Effector memory CD8-positive, alpha-beta T cell (primary cell): Measurements from ENCODE around the gene DBET.
A peak's percentile ranks its signal among the peaks of the same experiment; 100 is the strongest.
"Not testable (repeated sequence)": the region's sequence is repeated elsewhere in the genome, so short reads cannot be mapped to it uniquely, and the experiment has no call there.

ENCODE experiments used
- ATAC-seq: fragments of 150-1000 bp; cut with Tn5 transposase; replicated peaks from 2 replicates; pipeline ENCODE4 v1.10.0; 2021; ENCODE audit warnings: mild to moderate bottlenecking, moderate library complexity
- DNase-seq, 3 experiments: peaks; one replicate each; pipeline ENCODE4 v3.0.0; 2021
- H3K27ac Mint-ChIP-seq, 2 donors: one replicate each; pipeline ENCODE4 v1.8.0; 2022; ENCODE audit warnings: mild to moderate bottlenecking in 2 of 2, mixed read lengths in 2 of 2, moderate library complexity in 2 of 2
- H3K27me3 Mint-ChIP-seq, 2 donors: one replicate each; pipeline ENCODE4 v1.8.0; 2022; ENCODE audit warnings: mixed read lengths in 2 of 2
- H3K36me3 Mint-ChIP-seq: one replicate; pipeline ENCODE4 v1.8.0; 2022; ENCODE audit warnings: mild to moderate bottlenecking, moderate library complexity, mixed read lengths; ENCODE audit not compliant: insufficient read depth
- H3K4me1 Mint-ChIP-seq, 2 donors: one replicate each; pipeline ENCODE4 v1.8.0; 2022; ENCODE audit warnings: low read depth in 2 of 2, mixed read lengths in 2 of 2
- H3K4me3 Mint-ChIP-seq, 2 donors: one replicate each; pipeline ENCODE4 v1.8.0; 2022; ENCODE audit warnings: mild to moderate bottlenecking in 2 of 2, mixed read lengths in 2 of 2, moderate library complexity in 2 of 2
- H3K9me3 Mint-ChIP-seq, 2 donors: one replicate each; pipeline ENCODE4 v1.8.0; 2022; ENCODE audit warnings: mixed read lengths in 2 of 2

DBET gene

GRCh38 chr4:190022614-190023281 is 41.6 kb upstream of the DBET start:
- H3K4me3 Mint-ChIP-seq = peak overlapping the region; percentile 71 to 72
- not testable (repeated sequence) for H3K36me3 Mint-ChIP-seq, H3K27ac Mint-ChIP-seq

GRCh38 chr4:190027156-190027555 is 37.1 kb upstream of the DBET start, which contains the start of gene FRG2:
Gene FRG2, minus strand, starts transcription at chr4:190027256. Its CDS starts 52 bp downstream, at chr4:190027204.
- H3K27me3 Mint-ChIP-seq, H3K27ac Mint-ChIP-seq, H3K36me3 Mint-ChIP-seq, DNase-seq, ATAC-seq, H3K4me3 Mint-ChIP-seq, H3K4me1 Mint-ChIP-seq, H3K9me3 Mint-ChIP-seq: not testable (repeated sequence)

More at GRCh38 chr4:190022614-190023281, 41.6 kb upstream of the DBET start:
- ATAC-seq = peak; percentile 54
- Mint-ChIP-seq H3K4me1 (peaks cover 14 to 26% of the 10 kb centered on the region in 2 donors), H3K27me3 (peaks cover 34 to 37% of the 10 kb centered on the region in 2 donors)
- H3K9me3 Mint-ChIP-seq, DNase-seq: not testable (repeated sequence)

- H3K27ac Mint-ChIP-seq, ATAC-seq, H3K9me3 Mint-ChIP-seq, H3K36me3 Mint-ChIP-seq, H3K4me1 Mint-ChIP-seq, DNase-seq, H3K4me3 Mint-ChIP-seq: not testable (repeated sequence)
- H3K27me3 Mint-ChIP-seq = peaks cover 0 to 15% of the 10 kb centered on the region in 2 donors
Observed at GRCh38 chr4:190031264-190031663, 33.0 kb upstream of the DBET start.

DNA sequence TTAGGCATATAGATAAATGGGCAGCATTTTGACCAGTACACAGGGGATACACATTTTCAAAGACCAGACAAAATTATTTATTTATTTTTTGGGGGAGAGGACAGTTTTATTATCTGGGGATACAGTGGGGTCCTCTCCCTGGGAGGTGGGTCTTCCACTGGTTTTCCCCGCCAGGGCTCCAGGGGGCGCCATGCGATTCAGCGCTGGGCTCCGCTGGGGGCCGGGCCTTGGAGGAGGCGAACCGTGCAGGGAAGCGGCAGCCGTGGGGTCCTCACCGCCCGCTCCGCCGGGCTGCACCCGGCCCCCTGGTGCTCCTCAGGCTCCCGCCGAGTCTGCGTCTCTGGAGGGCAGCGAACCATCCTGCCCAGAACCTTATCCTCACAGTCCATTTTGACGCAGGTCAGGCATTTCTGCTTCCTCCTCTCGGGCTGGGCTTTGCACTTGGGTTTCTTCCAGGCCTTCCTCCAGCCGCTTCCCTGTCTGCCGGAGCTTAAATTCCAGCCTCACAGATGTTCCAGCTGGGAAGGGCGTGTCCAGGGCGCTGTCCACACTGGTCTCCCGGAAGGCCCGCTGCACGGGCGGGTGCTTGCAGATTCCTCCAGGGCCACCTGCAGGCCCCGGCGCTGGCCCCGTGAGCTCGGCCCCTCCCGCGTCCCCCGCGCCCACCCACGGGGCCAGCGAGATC is 26.5 kb upstream of the DBET start:
- Mint-ChIP-seq H3K27me3 (peaks cover 0 to 16% of the 10 kb centered on the region in 2 donors), H3K4me3 (peak overlapping the region in 1 of 2 donors; percentile 59)
- not testable (repeated sequence) for H3K27ac Mint-ChIP-seq, H3K4me1 Mint-ChIP-seq, DNase-seq, H3K36me3 Mint-ChIP-seq, H3K9me3 Mint-ChIP-seq
- peak; percentile 64 for ATAC-seq

DNA sequence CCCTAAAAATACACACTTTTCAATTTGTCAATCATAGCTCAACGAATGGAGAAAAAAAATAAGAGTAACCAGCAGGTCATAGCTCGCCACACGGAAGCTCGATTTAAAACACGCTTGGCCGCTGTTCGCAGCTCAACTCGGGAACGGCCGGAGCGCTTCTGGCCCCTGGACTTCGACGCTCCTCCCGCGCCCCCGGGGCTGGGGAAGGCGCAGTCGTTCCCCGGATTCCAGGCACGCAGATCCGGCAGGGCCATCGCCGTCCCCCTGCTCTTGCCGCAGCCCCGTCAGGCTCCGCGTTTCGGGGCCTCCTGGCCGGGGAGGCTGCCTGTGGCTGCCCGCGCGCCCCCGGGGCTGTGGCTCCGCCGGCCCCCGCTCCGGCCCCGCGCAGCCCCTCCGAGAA is 23.4 kb upstream of the DBET start:
- not testable (repeated sequence) for DNase-seq, H3K27ac Mint-ChIP-seq, H3K9me3 Mint-ChIP-seq, H3K4me3 Mint-ChIP-seq, H3K27me3 Mint-ChIP-seq, ATAC-seq, H3K36me3 Mint-ChIP-seq, H3K4me1 Mint-ChIP-seq

DNA sequence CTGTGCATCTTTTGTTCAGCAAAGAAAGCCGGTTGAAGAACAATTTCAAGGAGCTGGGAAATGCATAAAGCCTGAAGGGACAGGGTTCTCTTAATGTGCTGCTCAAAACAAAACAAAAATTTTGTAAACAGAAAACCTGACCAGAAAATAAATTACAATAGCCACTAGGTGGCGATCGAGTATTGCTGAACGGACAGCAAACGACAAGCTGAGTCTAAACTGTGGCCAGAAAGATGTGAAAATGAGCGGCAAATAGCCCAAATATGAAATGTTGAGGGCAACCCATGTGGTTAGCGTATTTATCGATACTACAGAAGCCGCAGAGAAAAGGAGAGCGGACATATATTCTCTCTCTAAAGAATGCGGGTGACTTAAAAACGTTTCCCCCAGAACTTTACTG is 16.7 kb upstream of the DBET start:
- H3K36me3 Mint-ChIP-seq, DNase-seq, ATAC-seq, H3K4me1 Mint-ChIP-seq, H3K27me3 Mint-ChIP-seq, H3K4me3 Mint-ChIP-seq, H3K9me3 Mint-ChIP-seq, H3K27ac Mint-ChIP-seq: not testable (repeated sequence)

DNA sequence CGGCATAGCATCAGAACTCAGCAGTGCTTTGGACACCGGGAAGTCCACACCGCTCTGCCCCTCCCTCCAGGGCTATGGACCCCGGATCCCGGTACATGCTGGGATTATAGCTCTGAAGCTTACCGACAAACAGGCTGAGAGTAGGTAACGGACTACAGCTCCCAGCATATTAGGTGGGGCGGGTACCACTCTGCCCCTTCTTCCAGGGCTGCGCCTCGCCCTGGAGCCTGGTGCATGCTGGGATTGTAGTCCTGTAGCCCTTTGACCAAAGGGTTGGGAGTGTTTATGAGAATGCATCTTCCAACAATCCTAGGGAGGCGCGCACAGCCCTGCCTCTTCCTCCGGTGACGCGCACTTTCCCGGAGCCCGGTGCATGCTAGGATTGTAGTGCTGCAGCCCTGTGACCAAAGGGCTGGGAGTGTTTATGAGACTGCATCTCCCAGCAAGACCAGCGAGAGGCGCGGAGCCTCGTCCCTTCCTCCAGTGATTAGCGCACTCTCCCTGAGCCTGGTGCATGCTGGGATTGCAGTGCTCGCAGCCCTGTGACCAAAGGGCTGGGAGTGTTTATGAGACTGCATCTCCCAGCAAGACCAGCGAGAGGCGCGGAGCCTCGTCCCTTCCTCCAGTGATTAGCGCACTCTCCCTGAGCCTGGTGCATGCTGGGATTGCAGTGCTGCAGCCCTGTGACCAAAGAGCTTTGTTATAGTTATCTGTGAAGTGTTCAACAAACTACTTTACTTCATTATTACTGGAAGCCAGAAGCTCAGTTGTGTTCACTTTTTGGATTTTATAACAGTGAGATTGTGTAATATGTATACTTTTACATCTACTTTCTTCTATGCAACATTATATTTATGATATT is 14.7 kb upstream of the DBET start:
- ATAC-seq = not testable (repeated sequence)

GRCh38 chr4:190058997-190059396 is 5.3 kb upstream of the DBET start:
- not testable (repeated sequence) for H3K36me3 Mint-ChIP-seq, H3K9me3 Mint-ChIP-seq, H3K4me1 Mint-ChIP-seq, ATAC-seq, H3K27ac Mint-ChIP-seq, H3K4me3 Mint-ChIP-seq, DNase-seq, H3K27me3 Mint-ChIP-seq

More for the DNA sequence above, 14.7 kb upstream of the DBET start:
- not testable (repeated sequence) for H3K4me3 Mint-ChIP-seq, DNase-seq, H3K9me3 Mint-ChIP-seq, H3K4me1 Mint-ChIP-seq, H3K36me3 Mint-ChIP-seq, H3K27me3 Mint-ChIP-seq, H3K27ac Mint-ChIP-seq

DNA sequence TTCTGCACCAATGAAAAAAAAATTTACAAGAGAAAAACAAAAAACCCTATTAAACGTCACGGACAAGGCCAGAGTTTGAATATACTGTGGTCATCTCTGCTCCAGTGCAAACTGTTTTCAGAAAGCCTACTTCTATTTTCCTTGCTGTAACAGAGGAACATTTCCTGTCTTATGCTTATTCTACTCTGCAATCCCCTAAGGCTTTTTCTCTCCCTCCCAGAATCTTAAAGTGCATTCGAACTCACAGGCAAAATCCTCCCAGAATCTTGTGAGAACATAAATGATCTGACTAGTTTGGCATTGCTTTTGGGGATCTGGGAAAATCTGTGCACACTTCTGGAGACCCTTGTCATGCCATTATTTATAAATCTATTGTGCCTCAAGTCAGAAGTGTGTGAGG is 503 bp downstream of the DBET start:
- H3K36me3 Mint-ChIP-seq, H3K4me1 Mint-ChIP-seq, DNase-seq, ATAC-seq, H3K27me3 Mint-ChIP-seq, H3K9me3 Mint-ChIP-seq, H3K27ac Mint-ChIP-seq, H3K4me3 Mint-ChIP-seq: not testable (repeated sequence)

- not testable (repeated sequence) for H3K36me3 Mint-ChIP-seq, H3K27me3 Mint-ChIP-seq, H3K4me1 Mint-ChIP-seq, DNase-seq, ATAC-seq, H3K27ac Mint-ChIP-seq, H3K9me3 Mint-ChIP-seq, H3K4me3 Mint-ChIP-seq
Observed at GRCh38 chr4:190068351-190068750, 4.0 kb downstream of the DBET start.

DNA sequence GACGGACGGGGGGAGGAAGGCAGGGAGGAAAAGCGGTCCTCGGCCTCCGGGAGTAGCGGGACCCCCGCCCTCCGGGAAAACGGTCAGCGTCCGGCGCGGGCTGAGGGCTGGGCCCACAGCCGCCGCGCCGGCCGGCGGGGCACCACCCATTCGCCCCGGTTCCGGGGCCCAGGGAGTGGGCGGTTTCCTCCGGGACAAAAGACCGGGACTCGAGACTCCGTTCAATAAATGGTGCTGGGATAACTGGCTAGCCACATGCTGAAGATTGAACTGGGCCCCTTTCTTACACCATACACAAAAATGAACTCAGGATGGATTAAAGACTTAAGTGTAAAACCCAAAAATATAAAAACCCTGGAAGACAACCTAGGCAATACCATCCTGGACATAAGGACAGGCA is 28.8 kb downstream of the DBET start:
- H3K27ac Mint-ChIP-seq, H3K36me3 Mint-ChIP-seq: not testable (repeated sequence)

DNA sequence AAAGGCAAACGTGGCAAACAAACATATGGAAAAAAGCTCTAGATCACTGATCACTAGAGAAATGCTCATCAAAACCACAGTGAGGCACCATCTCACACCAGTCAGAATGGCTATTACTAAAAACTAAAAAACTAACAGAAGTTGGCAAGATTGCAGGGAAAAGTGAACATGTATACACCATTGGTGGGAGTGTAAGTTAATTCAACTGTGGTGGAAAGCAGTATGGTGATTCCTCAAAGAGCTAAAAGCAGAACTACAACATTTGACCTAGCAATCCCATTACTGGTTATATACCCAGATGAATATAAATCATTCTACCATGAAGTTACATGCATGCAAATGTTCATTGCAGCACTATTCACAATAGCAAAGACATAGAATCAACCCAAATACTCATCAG is 29.7 kb downstream of the DBET start:
- H3K27me3 Mint-ChIP-seq, H3K9me3 Mint-ChIP-seq, H3K36me3 Mint-ChIP-seq, H3K4me1 Mint-ChIP-seq, H3K4me3 Mint-ChIP-seq, H3K27ac Mint-ChIP-seq, ATAC-seq, DNase-seq: not testable (repeated sequence)

More for the DNA sequence above, 28.8 kb downstream of the DBET start:
- not testable (repeated sequence) for H3K4me1 Mint-ChIP-seq, H3K27me3 Mint-ChIP-seq, H3K9me3 Mint-ChIP-seq, DNase-seq, H3K4me3 Mint-ChIP-seq, ATAC-seq

DNA sequence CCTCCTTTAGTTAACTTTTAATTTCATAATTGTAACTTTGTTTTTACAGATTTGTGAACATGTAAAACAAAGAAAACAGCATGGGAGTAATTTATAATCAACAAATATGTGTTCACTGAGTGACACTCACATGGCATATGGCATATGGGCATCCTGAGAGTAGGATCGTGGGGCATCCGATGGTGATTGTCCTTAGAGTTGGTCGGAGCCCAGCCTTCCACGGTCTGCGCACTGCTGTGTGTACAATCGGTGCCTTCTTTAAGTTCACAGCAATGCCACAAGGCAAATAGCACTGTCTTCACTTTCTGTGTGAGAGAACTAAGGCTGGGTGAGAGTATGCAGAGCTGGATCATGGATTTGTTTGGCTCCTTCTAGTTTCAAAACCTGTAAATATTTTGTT is 31.0 kb downstream of the DBET start:
- H3K36me3 Mint-ChIP-seq, H3K9me3 Mint-ChIP-seq, DNase-seq, H3K27me3 Mint-ChIP-seq, H3K27ac Mint-ChIP-seq, ATAC-seq, H3K4me3 Mint-ChIP-seq, H3K4me1 Mint-ChIP-seq: not testable (repeated sequence)
